GM18520 (cell line): ENCODE results near the gene NOL8.

Experiments
- ATAC-seq: cut with Tn5 transposase; IDR thresholded peaks from one replicate; pipeline ENCODE4 v1.9.1; 2021; ENCODE audit not compliant: unreplicated experiment

The NOL8 gene

GRCh38 chr9:92312887-92313623, 12.1 kb downstream of the NOL8 start:
- ATAC-seq, result no peak

GRCh38 chr9:92310562-92310961, 14.6 kb downstream of the NOL8 start:
- no peak for ATAC-seq

- ATAC-seq, result no peak
Observed at GRCh38 chr9:92308893-92309292, 16.3 kb downstream of the NOL8 start.

GRCh38 chr9:92300936-92301335, 24.2 kb downstream of the NOL8 start:
- ATAC-seq, result no peak

- no peak for ATAC-seq
Observed at GRCh38 chr9:92299116-92299515, 26.0 kb downstream of the NOL8 start.

GRCh38 chr9:92298036-92298435, 27.1 kb downstream of the NOL8 start:
- no peak for ATAC-seq

GRCh38 chr9:92297611-92298010, 27.5 kb downstream of the NOL8 start:
- ATAC-seq, result no peak

GRCh38 chr9:92295827-92296258, 29.3 kb downstream of the NOL8 start:
- ATAC-seq, result no peak

- no peak for ATAC-seq
Observed at GRCh38 chr9:92295240-92295790, 29.8 kb downstream of the NOL8 start.

GRCh38 chr9:92294297-92294676, 30.9 kb downstream of the NOL8 start:
- ATAC-seq, result no peak

GRCh38 chr9:92293452-92294296, 31.5 kb downstream of the NOL8 start, which contains the start of gene IARS1:
Gene IARS1, minus strand, starts transcription at chr9:92293697. Its CDS starts 4,278 bp downstream, at chr9:92289419.
- ATAC-seq, result peak; percentile 91

- ATAC-seq, result no peak
Observed at GRCh38 chr9:92293075-92293354, 32.1 kb downstream of the NOL8 start.

GRCh38 chr9:92292338-92293074, 32.6 kb downstream of the NOL8 start:
- ATAC-seq, result no peak

- ATAC-seq, result no peak
Observed at GRCh38 chr9:92291577-92291976, 33.6 kb downstream of the NOL8 start.

GRCh38 chr9:92290785-92291429, 34.2 kb downstream of the NOL8 start:
- no peak for ATAC-seq

GRCh38 chr9:92289708-92290390, 35.3 kb downstream of the NOL8 start:
- ATAC-seq, result no peak

- ATAC-seq, result no peak
Observed at GRCh38 chr9:92279302-92279701, 45.8 kb downstream of the NOL8 start.

GRCh38 chr9:92278110-92278509, 47.0 kb downstream of the NOL8 start:
- no peak for ATAC-seq

- no peak for ATAC-seq
Observed at GRCh38 chr9:92276331-92277032, 48.7 kb downstream of the NOL8 start.

- ATAC-seq, result no peak
Observed at GRCh38 chr9:92275541-92275940, 49.6 kb downstream of the NOL8 start.
